Neural crest cell (in vitro differentiated cells): ENCODE data around the gene CLEC4E. TPM values are rescaled to one million over a fixed set of nuclear protein-coding genes. Genes with fewer than 3 reads are reported as not detected.

Source experiments
- DNase-seq: peaks from one replicate; pipeline ENCODE4 v3.0.0; 2021; ENCODE audit warnings: low read depth, mixed read lengths, low spot score
- H3K27ac Mint-ChIP-seq: one replicate; pipeline ENCODE4 v1.8.0; 2021; ENCODE audit warnings: mild to moderate bottlenecking, mixed read lengths; ENCODE audit not compliant: unreplicated experiment
- H3K27me3 Mint-ChIP-seq: 2 replicates; pipeline ENCODE4 v1.8.0; 2021; ENCODE audit warnings: low read depth, mild to moderate bottlenecking, mixed read lengths
- H3K36me3 Mint-ChIP-seq: 2 replicates; pipeline ENCODE4 v1.8.0; 2021; ENCODE audit warnings: low read depth, mild to moderate bottlenecking, mixed read lengths
- H3K4me1 Mint-ChIP-seq: 2 replicates; pipeline ENCODE4 v1.8.0; 2021; ENCODE audit warnings: mixed read lengths
- H3K4me3 Mint-ChIP-seq: one replicate; pipeline ENCODE4 v1.8.0; 2021; ENCODE audit warnings: mild to moderate bottlenecking, mixed read lengths
- H3K9me3 Mint-ChIP-seq: 2 replicates; pipeline ENCODE4 v1.8.0; 2021; ENCODE audit warnings: mixed read lengths
- total RNA-seq: library from RNA; stranded (reverse); gene quantifications from 2 replicates; pipeline ENCODE4 v1.2.1, GENCODE V29; 2021
- TF ChIP-seq, protein P1 (sequence below): fragments of 200-600 bp; sonication (generic); conservative IDR thresholded peaks from 2 replicates; pipeline ENCODE4 v1.5.0; 2021; ENCODE audit warnings: antibody characterized with exemption, mild to moderate bottlenecking

The CLEC4E gene
- total RNA-seq, 1 donor from 2014 or later, result not detected

- Mint-ChIP-seq H3K36me3 (no peaks in the 10 kb centered on the region), H3K4me3 (no peak within 1 kb of the TSS), H3K4me1 (no peaks in the 10 kb centered on the region), H3K27ac (no peak within 1 kb of the TSS), H3K27me3 (peaks cover 3% of the 10 kb centered on the region), H3K9me3 (no peaks in the 10 kb centered on the region)
- no peak for DNase-seq
- TF ChIP-seq, protein P1, sequence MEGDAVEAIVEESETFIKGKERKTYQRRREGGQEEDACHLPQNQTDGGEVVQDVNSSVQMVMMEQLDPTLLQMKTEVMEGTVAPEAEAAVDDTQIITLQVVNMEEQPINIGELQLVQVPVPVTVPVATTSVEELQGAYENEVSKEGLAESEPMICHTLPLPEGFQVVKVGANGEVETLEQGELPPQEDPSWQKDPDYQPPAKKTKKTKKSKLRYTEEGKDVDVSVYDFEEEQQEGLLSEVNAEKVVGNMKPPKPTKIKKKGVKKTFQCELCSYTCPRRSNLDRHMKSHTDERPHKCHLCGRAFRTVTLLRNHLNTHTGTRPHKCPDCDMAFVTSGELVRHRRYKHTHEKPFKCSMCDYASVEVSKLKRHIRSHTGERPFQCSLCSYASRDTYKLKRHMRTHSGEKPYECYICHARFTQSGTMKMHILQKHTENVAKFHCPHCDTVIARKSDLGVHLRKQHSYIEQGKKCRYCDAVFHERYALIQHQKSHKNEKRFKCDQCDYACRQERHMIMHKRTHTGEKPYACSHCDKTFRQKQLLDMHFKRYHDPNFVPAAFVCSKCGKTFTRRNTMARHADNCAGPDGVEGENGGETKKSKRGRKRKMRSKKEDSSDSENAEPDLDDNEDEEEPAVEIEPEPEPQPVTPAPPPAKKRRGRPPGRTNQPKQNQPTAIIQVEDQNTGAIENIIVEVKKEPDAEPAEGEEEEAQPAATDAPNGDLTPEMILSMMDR, result no peak
These were observed 27.4 kb downstream of the CLEC4E start, which contains the start of gene CLEC4D for GRCh38 chr12:8513256-8513655. TSS of gene CLEC4D (plus strand) at chr12:8513503. CDS start at chr12:8513733, 230 bp downstream.

- Mint-ChIP-seq H3K9me3 (no peaks in the 10 kb centered on the region), H3K27me3 (peaks cover 3% of the 10 kb centered on the region), H3K27ac (no peak overlapping the region), H3K4me3 (no peak overlapping the region), H3K4me1 (no peaks in the 10 kb centered on the region), H3K36me3 (no peaks in the 10 kb centered on the region)
- no peak for DNase-seq
- TF ChIP-seq, protein P1, result no peak
These were observed 31.5 kb downstream of the CLEC4E start for GRCh38 chr12:8508910-8509841.

GRCh38 chr12:8508223-8508622 is 32.5 kb downstream of the CLEC4E start:
- DNase-seq, result no peak
- H3K4me1 Mint-ChIP-seq, result no peaks in the 10 kb centered on the region
- H3K9me3 Mint-ChIP-seq, result no peaks in the 10 kb centered on the region
- TF ChIP-seq, protein P1, result no peak
- no peak overlapping the region for H3K27ac Mint-ChIP-seq
- peaks cover 3% of the 10 kb centered on the region for H3K27me3 Mint-ChIP-seq
- H3K36me3 Mint-ChIP-seq, result no peaks in the 10 kb centered on the region
- H3K4me3 Mint-ChIP-seq, result no peak overlapping the region

- no peak overlapping the region for H3K27ac Mint-ChIP-seq
These were observed 33.1 kb downstream of the CLEC4E start for GRCh38 chr12:8507596-8507995.

GRCh38 chr12:8504351-8504750 is 36.4 kb downstream of the CLEC4E start:
- TF ChIP-seq, protein P1, result no peak
- H3K4me3 Mint-ChIP-seq, result no peak overlapping the region
- no peak overlapping the region for H3K27ac Mint-ChIP-seq
- H3K36me3 Mint-ChIP-seq, result no peaks in the 10 kb centered on the region
- peaks cover 5% of the 10 kb centered on the region for H3K27me3 Mint-ChIP-seq
- no peaks in the 10 kb centered on the region for H3K9me3 Mint-ChIP-seq
- H3K4me1 Mint-ChIP-seq, result no peaks in the 10 kb centered on the region
- no peak for DNase-seq

More at GRCh38 chr12:8507596-8507995, 33.1 kb downstream of the CLEC4E start:
- TF ChIP-seq, protein P1, result no peak
- no peaks in the 10 kb centered on the region for H3K9me3 Mint-ChIP-seq
- no peak overlapping the region for H3K4me3 Mint-ChIP-seq
- peaks cover 3% of the 10 kb centered on the region for H3K27me3 Mint-ChIP-seq
- H3K36me3 Mint-ChIP-seq, result no peaks in the 10 kb centered on the region
- no peak for DNase-seq
- H3K4me1 Mint-ChIP-seq, result no peaks in the 10 kb centered on the region
